22Rv1 (cell line): ENCODE data around the gene MGAT1.

Experiments
- ZFX ChIP-seq: fragments of 450-650 bp; IDR thresholded peaks from 2 replicates; pipeline ENCODE4 v1.6.1; 2017; ENCODE audit warnings: antibody characterized with exemption, borderline replicate concordance
- TF ChIP-seq, protein P1 (sequence below): fragments of 450-650 bp; IDR thresholded peaks from 2 replicates; pipeline ENCODE4 v1.5.1; 2017; ENCODE audit warnings: mild to moderate bottlenecking

DNA sequence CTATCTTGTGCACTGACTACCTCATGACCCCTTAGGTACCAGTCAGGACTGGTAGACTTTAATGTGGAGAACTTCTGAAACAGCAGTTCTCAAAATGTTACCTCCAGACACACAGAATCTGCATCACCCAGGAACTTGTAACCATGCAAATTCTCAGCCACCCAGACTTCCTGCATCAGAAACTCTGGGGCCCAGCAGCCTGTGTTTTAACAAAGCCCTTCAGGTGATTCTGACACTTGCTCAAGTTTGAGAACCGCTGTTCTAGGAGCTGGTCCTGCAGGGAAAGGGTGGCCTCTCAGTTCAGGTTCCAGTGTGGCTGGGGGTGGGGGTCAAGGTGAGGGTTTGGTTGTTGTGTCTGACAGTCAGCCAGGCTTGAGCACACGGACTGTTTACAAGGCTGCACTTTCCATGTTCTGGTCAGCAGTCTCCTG, 30.0 kb upstream of the MGAT1 start:
- TF ChIP-seq, protein P1, sequence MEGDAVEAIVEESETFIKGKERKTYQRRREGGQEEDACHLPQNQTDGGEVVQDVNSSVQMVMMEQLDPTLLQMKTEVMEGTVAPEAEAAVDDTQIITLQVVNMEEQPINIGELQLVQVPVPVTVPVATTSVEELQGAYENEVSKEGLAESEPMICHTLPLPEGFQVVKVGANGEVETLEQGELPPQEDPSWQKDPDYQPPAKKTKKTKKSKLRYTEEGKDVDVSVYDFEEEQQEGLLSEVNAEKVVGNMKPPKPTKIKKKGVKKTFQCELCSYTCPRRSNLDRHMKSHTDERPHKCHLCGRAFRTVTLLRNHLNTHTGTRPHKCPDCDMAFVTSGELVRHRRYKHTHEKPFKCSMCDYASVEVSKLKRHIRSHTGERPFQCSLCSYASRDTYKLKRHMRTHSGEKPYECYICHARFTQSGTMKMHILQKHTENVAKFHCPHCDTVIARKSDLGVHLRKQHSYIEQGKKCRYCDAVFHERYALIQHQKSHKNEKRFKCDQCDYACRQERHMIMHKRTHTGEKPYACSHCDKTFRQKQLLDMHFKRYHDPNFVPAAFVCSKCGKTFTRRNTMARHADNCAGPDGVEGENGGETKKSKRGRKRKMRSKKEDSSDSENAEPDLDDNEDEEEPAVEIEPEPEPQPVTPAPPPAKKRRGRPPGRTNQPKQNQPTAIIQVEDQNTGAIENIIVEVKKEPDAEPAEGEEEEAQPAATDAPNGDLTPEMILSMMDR = no peak
- no peak for TF ChIP-seq ZFX
